ENCODE data around the gene GRK1.

GRK1 gene

DNA sequence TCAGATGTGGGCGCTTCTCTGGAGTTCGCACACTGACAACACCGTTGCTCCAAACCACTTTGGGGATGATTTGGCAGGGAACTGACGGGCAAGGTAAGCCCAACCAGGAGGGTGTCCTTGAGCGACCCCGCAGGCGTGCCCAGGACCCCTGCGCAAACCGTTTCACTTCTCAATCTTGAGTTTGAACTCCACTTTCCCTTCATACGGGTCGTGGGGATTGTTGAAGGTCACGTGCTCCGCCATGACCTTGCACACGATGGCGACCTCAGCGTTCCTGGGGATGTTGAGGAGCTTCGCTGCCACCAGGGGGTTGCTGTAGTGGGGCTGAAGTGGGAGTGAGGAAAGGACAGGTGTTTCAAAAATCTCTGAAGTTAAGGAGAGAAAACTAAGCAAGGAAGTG is 17.8 kb upstream of the GRK1 start:
- Histone ChIP-seq H3K36me3 (ENCODE audit: control insufficient read depth in 2 of 2, insufficient read depth in 1 of 2, low read length in 2 of 2) (no peaks in the 10 kb centered on the region), H3K27ac (ENCODE audit: extremely low read depth, low read depth, low read length) (no peak overlapping the region), H3K4me1 (ENCODE audit: control insufficient read depth, insufficient read depth, low read length) (peaks cover 3% of the 10 kb centered on the region; the same call in 1 of the 2 replicates), H3K9me3 (ENCODE audit: control insufficient read depth, insufficient read depth, low read depth, low read length) (no peaks in the 10 kb centered on the region), H3K4me3 (ENCODE audit: low read depth, low read length) (no peak overlapping the region)
- CTCF ChIA-PET: interaction anchor here (0.6 kb wide), 2 partner anchors 18 to 197 kb away, joined by 3 to 4 read pairs; partner anchors contain the start of gene GRK1
- TF ChIP-seq ZNF184 (tag by site-specific recombination; IDR thresholded peaks at IDR 0.05): no peak
- no peak for TF ChIP-seq ZBTB20 (tag by site-specific recombination; IDR thresholded peaks at IDR 0.05)
- TF ChIP-seq, protein P1, sequence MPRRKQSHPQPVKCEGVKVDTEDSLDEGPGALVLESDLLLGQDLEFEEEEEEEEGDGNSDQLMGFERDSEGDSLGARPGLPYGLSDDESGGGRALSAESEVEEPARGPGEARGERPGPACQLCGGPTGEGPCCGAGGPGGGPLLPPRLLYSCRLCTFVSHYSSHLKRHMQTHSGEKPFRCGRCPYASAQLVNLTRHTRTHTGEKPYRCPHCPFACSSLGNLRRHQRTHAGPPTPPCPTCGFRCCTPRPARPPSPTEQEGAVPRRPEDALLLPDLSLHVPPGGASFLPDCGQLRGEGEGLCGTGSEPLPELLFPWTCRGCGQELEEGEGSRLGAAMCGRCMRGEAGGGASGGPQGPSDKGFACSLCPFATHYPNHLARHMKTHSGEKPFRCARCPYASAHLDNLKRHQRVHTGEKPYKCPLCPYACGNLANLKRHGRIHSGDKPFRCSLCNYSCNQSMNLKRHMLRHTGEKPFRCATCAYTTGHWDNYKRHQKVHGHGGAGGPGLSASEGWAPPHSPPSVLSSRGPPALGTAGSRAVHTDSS (tag by site-specific recombination; IDR thresholded peaks at IDR 0.05): no peak
- no peak for TF ChIP-seq ZNF530 (tag by site-specific recombination; IDR thresholded peaks at IDR 0.05; ENCODE audit: low read depth)
- no peak for TF ChIP-seq ZNF366 (tag by site-specific recombination; conservative IDR thresholded peaks at IDR 0.05)
- TF ChIP-seq OVOL3 (tag by site-specific recombination; IDR thresholded peaks at IDR 0.05): no peak
- no peak for TF ChIP-seq ZSCAN16 (tag by site-specific recombination; IDR thresholded peaks at IDR 0.05)
- TF ChIP-seq BCL11B (tag by site-specific recombination; IDR thresholded peaks at IDR 0.05; ENCODE audit: low read depth): no peak
- TF ChIP-seq ZNF214 (tag by site-specific recombination; IDR thresholded peaks at IDR 0.05; ENCODE audit: borderline replicate concordance): no peak
- no peak for TF ChIP-seq ZNF114 (tag by site-specific recombination; IDR thresholded peaks at IDR 0.05)
- TF ChIP-seq ZNF701 (tag by site-specific recombination; IDR thresholded peaks at IDR 0.05): no peak
- no peak for TF ChIP-seq ZNF555 (tag by site-specific recombination; conservative IDR thresholded peaks at IDR 0.05)
- no peak for TF ChIP-seq ZBTB17 (tag by site-specific recombination; IDR thresholded peaks at IDR 0.05)
- TF ChIP-seq, protein P2, sequence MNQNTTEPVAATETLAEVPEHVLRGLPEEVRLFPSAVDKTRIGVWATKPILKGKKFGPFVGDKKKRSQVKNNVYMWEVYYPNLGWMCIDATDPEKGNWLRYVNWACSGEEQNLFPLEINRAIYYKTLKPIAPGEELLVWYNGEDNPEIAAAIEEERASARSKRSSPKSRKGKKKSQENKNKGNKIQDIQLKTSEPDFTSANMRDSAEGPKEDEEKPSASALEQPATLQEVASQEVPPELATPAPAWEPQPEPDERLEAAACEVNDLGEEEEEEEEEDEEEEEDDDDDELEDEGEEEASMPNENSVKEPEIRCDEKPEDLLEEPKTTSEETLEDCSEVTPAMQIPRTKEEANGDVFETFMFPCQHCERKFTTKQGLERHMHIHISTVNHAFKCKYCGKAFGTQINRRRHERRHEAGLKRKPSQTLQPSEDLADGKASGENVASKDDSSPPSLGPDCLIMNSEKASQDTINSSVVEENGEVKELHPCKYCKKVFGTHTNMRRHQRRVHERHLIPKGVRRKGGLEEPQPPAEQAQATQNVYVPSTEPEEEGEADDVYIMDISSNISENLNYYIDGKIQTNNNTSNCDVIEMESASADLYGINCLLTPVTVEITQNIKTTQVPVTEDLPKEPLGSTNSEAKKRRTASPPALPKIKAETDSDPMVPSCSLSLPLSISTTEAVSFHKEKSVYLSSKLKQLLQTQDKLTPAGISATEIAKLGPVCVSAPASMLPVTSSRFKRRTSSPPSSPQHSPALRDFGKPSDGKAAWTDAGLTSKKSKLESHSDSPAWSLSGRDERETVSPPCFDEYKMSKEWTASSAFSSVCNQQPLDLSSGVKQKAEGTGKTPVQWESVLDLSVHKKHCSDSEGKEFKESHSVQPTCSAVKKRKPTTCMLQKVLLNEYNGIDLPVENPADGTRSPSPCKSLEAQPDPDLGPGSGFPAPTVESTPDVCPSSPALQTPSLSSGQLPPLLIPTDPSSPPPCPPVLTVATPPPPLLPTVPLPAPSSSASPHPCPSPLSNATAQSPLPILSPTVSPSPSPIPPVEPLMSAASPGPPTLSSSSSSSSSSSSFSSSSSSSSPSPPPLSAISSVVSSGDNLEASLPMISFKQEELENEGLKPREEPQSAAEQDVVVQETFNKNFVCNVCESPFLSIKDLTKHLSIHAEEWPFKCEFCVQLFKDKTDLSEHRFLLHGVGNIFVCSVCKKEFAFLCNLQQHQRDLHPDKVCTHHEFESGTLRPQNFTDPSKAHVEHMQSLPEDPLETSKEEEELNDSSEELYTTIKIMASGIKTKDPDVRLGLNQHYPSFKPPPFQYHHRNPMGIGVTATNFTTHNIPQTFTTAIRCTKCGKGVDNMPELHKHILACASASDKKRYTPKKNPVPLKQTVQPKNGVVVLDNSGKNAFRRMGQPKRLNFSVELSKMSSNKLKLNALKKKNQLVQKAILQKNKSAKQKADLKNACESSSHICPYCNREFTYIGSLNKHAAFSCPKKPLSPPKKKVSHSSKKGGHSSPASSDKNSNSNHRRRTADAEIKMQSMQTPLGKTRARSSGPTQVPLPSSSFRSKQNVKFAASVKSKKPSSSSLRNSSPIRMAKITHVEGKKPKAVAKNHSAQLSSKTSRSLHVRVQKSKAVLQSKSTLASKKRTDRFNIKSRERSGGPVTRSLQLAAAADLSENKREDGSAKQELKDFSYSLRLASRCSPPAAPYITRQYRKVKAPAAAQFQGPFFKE (tag by site-specific recombination; IDR thresholded peaks at IDR 0.05; ENCODE audit: borderline replicate concordance): no peak
- no peak for TF ChIP-seq ZSCAN30 (tag by site-specific recombination; IDR thresholded peaks at IDR 0.05)
- TF ChIP-seq, protein P3, sequence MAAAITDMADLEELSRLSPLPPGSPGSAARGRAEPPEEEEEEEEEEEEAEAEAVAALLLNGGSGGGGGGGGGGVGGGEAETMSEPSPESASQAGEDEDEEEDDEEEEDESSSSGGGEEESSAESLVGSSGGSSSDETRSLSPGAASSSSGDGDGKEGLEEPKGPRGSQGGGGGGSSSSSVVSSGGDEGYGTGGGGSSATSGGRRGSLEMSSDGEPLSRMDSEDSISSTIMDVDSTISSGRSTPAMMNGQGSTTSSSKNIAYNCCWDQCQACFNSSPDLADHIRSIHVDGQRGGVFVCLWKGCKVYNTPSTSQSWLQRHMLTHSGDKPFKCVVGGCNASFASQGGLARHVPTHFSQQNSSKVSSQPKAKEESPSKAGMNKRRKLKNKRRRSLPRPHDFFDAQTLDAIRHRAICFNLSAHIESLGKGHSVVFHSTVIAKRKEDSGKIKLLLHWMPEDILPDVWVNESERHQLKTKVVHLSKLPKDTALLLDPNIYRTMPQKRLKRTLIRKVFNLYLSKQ (tag by site-specific recombination; IDR thresholded peaks at IDR 0.05; ENCODE audit: borderline replicate concordance): no peak
- TF ChIP-seq IKZF3 (tag by site-specific recombination; IDR thresholded peaks at IDR 0.05): no peak
- no peak for TF ChIP-seq OSR2 (tag by site-specific recombination; IDR thresholded peaks at IDR 0.05)
- TF ChIP-seq ZNF843 (tag by site-specific recombination; IDR thresholded peaks at IDR 0.05): no peak
- POLR2A ChIA-PET: no interaction called here

Measured in HEK293 (cell line).